ENCODE results near the gene AGAP1. TPM values are rescaled to one million over a fixed set of nuclear protein-coding genes. Genes with fewer than 3 reads are reported as not detected.

Gene AGAP1
- total RNA-seq, 1 experiment from 2014 or later: 25.8 TPM

- no peaks in the 10 kb centered on the region for H3K79me1 ChIP-seq (ENCODE audit: insufficient read depth, low read depth, low read length, poor library complexity, severe bottlenecking)
- Mint-ChIP-seq H3K27me3 (ENCODE audit: low read depth) (peaks cover 1% of the 10 kb centered on the region), H3K4me3 (no peak overlapping the region), H3K36me3 (ENCODE audit: insufficient read depth in 1 of 3, low read depth in 3 of 3) (peaks cover 7 to 18% (median 11%) of the 10 kb centered on the region in 3 experiments; a peak in 5 of 7 replicates), H3K27ac (no peak overlapping the region; a peak in 1 of 7 replicates), H3K9me3 (no peaks in the 10 kb centered on the region), H3K4me1 (peaks cover 3% of the 10 kb centered on the region in 2 experiments; a peak in 2 of 4 replicates)
- H3K9me3 ChIP-seq (ENCODE audit: control insufficient read depth, low read depth, low read length): no peaks in the 10 kb centered on the region
- no peak overlapping the region for H2BK12ac ChIP-seq (ENCODE audit: insufficient read length, low read depth, low read length)
- no peak overlapping the region for H3K9ac ChIP-seq (ENCODE audit: extremely low read depth, insufficient read length, low read length)
- H3T11ph ChIP-seq (ENCODE audit: low read length): no peak overlapping the region
- no peak overlapping the region for H2AK5ac ChIP-seq (ENCODE audit: insufficient read length, low read length)
- no peak overlapping the region for H2BK15ac ChIP-seq (ENCODE audit: low read depth, low read length)
- no peak overlapping the region for H2BK20ac ChIP-seq (ENCODE audit: low read depth, low read length, poor library complexity, severe bottlenecking)
- H3K27ac ChIP-seq (ENCODE audit: insufficient read length, low read depth, low read length): no peak overlapping the region
- no peaks in the 10 kb centered on the region for H4K20me1 ChIP-seq (ENCODE audit: control insufficient read depth, insufficient read depth, insufficient read length)
- no peak overlapping the region for H3K23ac ChIP-seq (ENCODE audit: insufficient read length, low read depth, low read length)
- no peak for DNase-seq
- no peaks in the 10 kb centered on the region for H3K4me1 ChIP-seq (ENCODE audit: insufficient read depth, low read length)
- H2AFZ ChIP-seq (ENCODE audit: low read length): no peak overlapping the region
- no peak overlapping the region for H3K18ac ChIP-seq (ENCODE audit: insufficient read length, low read depth, low read length)
- no peaks in the 10 kb centered on the region for H3K23me2 ChIP-seq (ENCODE audit: insufficient read length, low read depth, low read length, poor library complexity, severe bottlenecking)
- H4K8ac ChIP-seq (replicated peaks; ENCODE audit: insufficient read length, low read depth, low read length): no peak overlapping the region
- TF ChIP-seq CTCF (conservative IDR thresholded peaks at IDR 0.05): no peak
- H3K14ac ChIP-seq (ENCODE audit: insufficient read depth, low read length): no peak overlapping the region
- H3K4ac ChIP-seq (ENCODE audit: low read depth, low read length): no peak overlapping the region
- no peak overlapping the region for H4K91ac ChIP-seq (ENCODE audit: insufficient read length, low read depth, low read length)
- no peak overlapping the region for H4K5ac ChIP-seq (ENCODE audit: insufficient read length, low read depth, low read length)
- WGBS (ENCODE audit: extremely low coverage, insufficient read length, low lambda C conversion rate): no CpG with 5 or more reads among the region's 23 CpGs
- H3K27me3 ChIP-seq (ENCODE audit: insufficient read depth, low read length): no peaks in the 10 kb centered on the region
- H2BK5ac ChIP-seq (ENCODE audit: insufficient read length, low read length): no peak overlapping the region
- H3K79me2 ChIP-seq (ENCODE audit: insufficient read depth, low read length): no peaks in the 10 kb centered on the region
- H3K4me2 ChIP-seq (ENCODE audit: insufficient read depth, insufficient read length, low read length): no peak overlapping the region
- H2BK120ac ChIP-seq (ENCODE audit: low read depth, low read length, poor library complexity, severe bottlenecking): no peak overlapping the region
- H3K56ac ChIP-seq (ENCODE audit: insufficient read length, low read depth, low read length): no peak overlapping the region
Observed at GRCh38 chr2:235970204-235971040, 476.6 kb downstream of the AGAP1 start.

All from H9 (cell line).